AG09309 (cell line): Measurements from ENCODE around the gene DNAH9.

Experiments
- DNase-seq: peaks from one replicate; pipeline ENCODE4 v3.0.0-alpha.2; 2010; ENCODE audit warnings: low read depth
- H3K4me3 ChIP-seq: 2 replicates; pipeline ENCODE4 v1.5.1; 2011; ENCODE audit warnings: mild to moderate bottlenecking, low read depth, low read length, moderate library complexity; ENCODE audit not compliant: control insufficient read depth
- CTCF ChIP-seq: IDR thresholded peaks from 2 replicates; pipeline ENCODE4 v1.5.1; 2011; ENCODE audit warnings: mild to moderate bottlenecking, low read depth, low read length, inconsistent platforms; ENCODE audit not compliant: insufficient read depth, control insufficient read depth; ENCODE audit errors: missing control alignments

DNAH9 gene

GRCh38 chr17:11704041-11704440 lies 105.8 kb downstream of the DNAH9 start:
- H3K4me3 ChIP-seq: no peak overlapping the region
- DNase-seq: no peak
- no peak for TF ChIP-seq CTCF

DNA sequence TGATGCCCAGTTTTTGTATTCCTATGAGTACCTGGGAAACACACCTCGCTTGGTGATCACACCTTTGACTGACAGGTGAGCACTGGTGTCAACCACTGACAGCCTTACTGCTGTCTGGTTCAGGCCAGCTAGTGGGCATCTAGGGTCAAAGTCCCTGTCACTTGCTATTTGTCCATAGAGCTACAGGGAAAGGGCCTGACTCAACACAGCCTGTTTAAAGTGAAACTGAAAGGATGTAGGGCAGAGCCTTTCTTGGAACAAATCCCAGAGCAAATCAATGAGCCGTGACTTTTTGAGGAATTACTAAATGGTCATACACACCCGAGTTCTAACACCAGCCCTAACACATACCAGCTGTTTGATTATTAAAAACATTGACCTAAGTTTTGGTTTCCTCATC lies 106.8 kb downstream of the DNAH9 start:
- no peak for TF ChIP-seq CTCF
- no peak for DNase-seq
- H3K4me3 ChIP-seq: no peak overlapping the region

DNA sequence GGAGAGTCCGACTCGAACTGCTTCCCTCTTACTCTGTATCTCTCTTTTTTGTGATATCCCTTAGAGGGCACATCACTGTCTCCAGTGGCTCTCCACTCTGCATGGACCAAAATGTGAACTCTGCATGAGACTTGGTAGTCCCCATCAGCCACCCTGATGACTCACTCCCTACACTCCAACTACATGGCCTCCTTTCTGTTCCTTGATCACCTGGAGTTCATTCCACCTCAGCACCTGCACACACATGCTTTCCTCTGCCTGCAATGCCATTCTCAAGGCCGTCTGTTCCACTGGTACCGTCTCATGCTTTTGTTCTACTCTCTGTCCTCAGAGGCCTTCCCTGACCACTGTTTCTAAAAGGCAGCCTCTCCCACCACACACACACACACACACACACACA lies 109.3 kb downstream of the DNAH9 start:
- TF ChIP-seq CTCF: no peak
- DNase-seq: no peak
- no peak overlapping the region for H3K4me3 ChIP-seq

GRCh38 chr17:11712456-11712855 lies 114.2 kb downstream of the DNAH9 start:
- no peak for TF ChIP-seq CTCF
- no peak overlapping the region for H3K4me3 ChIP-seq
- DNase-seq: no peak

- H3K4me3 ChIP-seq: no peak overlapping the region
- no peak for TF ChIP-seq CTCF
- DNase-seq: no peak
Measured at GRCh38 chr17:11719203-11719602, 120.9 kb downstream of the DNAH9 start.

- H3K4me3 ChIP-seq: no peak overlapping the region
- no peak for TF ChIP-seq CTCF
- no peak for DNase-seq
Measured at GRCh38 chr17:11719856-11720255, 121.6 kb downstream of the DNAH9 start.

- TF ChIP-seq CTCF: no peak
- no peak overlapping the region for H3K4me3 ChIP-seq
- DNase-seq: no peak
Measured at GRCh38 chr17:11720816-11721215, 122.5 kb downstream of the DNAH9 start.
